HepG2 (cell line): ENCODE data around the gene S100A16. TPM values are rescaled to one million over a fixed set of nuclear protein-coding genes. Genes with fewer than 3 reads are reported as not detected.

ENCODE experiments used
- FOXC1 ChIP-seq: sonication (generic); formaldehyde crosslinking; IDR thresholded peaks from 2 replicates; pipeline ENCODE4 v1.8.0; 2022; ENCODE audit warnings: mild to moderate bottlenecking, missing genetic modification reagents, borderline replicate concordance
- KDM5B ChIP-seq: sonication (generic); formaldehyde crosslinking; IDR thresholded peaks from 2 replicates; pipeline ENCODE4 v1.4.0; 2020; ENCODE audit warnings: missing genetic modification reagents, mild to moderate bottlenecking, borderline replicate concordance
- NFKB2 ChIP-seq: sonication (generic); formaldehyde crosslinking; IDR thresholded peaks from 2 replicates; pipeline ENCODE4 v1.4.0; 2020; ENCODE audit warnings: missing genetic modification reagents, borderline replicate concordance
- NONO ChIP-seq, 2 experiments: fragments of 450-650 bp in 1 of 2; sonication (generic) in 1 of 2; formaldehyde crosslinking in 1 of 2; IDR thresholded peaks in 1 of 2; conservative IDR thresholded peaks in 1 of 2; 2 replicates each; pipeline versions ENCODE4 v1.6.1 to v1.8.0; 2017 to 2022; ENCODE audit warnings: mild to moderate bottlenecking in 1 of 2, missing genetic modification reagents in 1 of 2, moderate library complexity in 1 of 2
- SETDB1 ChIP-seq: sonication (generic); formaldehyde crosslinking; IDR thresholded peaks from 2 replicates; pipeline ENCODE4 v1.5.1; 2020; ENCODE audit warnings: missing genetic modification reagents, mild to moderate bottlenecking, borderline replicate concordance
- ZFP41 ChIP-seq: sonication (generic); formaldehyde crosslinking; IDR thresholded peaks from 2 replicates; pipeline ENCODE4 v1.4.0; 2020; ENCODE audit warnings: mild to moderate bottlenecking, missing genetic modification reagents, borderline replicate concordance
- ZNF768 ChIP-seq: sonication (generic); formaldehyde crosslinking; IDR thresholded peaks from 2 replicates; pipeline ENCODE4 v1.4.0; 2020; ENCODE audit warnings: missing genetic modification reagents
- ZNF839 ChIP-seq: sonication (generic); formaldehyde crosslinking; IDR thresholded peaks from 2 replicates; pipeline ENCODE4 v1.4.0; 2020; ENCODE audit warnings: missing genetic modification reagents, mild to moderate bottlenecking, borderline replicate concordance
- ZSCAN30 ChIP-seq: sonication (generic); formaldehyde crosslinking; IDR thresholded peaks from 2 replicates; pipeline ENCODE4 v1.5.0; 2020; ENCODE audit warnings: mild to moderate bottlenecking, missing genetic modification reagents
- polyA plus RNA-seq, 8 experiments: library from polyadenylated mRNA; depleted of rRNA in 3 of 8; stranded (reverse) in 7 of 8; unstranded in 1 of 8; fragments of >200 nt; fragmentation: Illumina TruSeq in 4 of 8; extraction: Trizol in 4 of 8; gene quantifications; 2 replicates each; pipeline versions ENCODE4 v1.2.1 to v1.2.3, GENCODE V29; 2011 to 2016; ENCODE audit warnings: low read depth in 4 of 8, missing spikeins in 1 of 8, mixed read lengths in 1 of 8; ENCODE audit not compliant: insufficient read depth in 1 of 8
- total RNA-seq, 5 experiments: library from RNA; depleted of rRNA; stranded (reverse); fragments of >200 nt; fragmentation: Illumina TruSeq; extraction: Trizol; gene quantifications; 2 replicates each; pipeline ENCODE4 v1.2.3, GENCODE V29; 2016; ENCODE audit warnings: low read depth in 1 of 5
- TF ChIP-seq, protein P1 (sequence below): sonication (generic); formaldehyde crosslinking; IDR thresholded peaks from 2 replicates; pipeline ENCODE4 v1.4.0; 2020; ENCODE audit warnings: missing genetic modification reagents
- TF ChIP-seq, protein P2 (sequence below): sonication (generic); formaldehyde crosslinking; IDR thresholded peaks from 2 replicates; pipeline ENCODE4 v1.5.0; 2020; ENCODE audit warnings: mild to moderate bottlenecking, missing genetic modification reagents, borderline replicate concordance
- TF ChIP-seq, protein P3 (sequence below): sonication (generic); formaldehyde crosslinking; IDR thresholded peaks from 2 replicates; pipeline ENCODE4 v1.4.0; 2020; ENCODE audit warnings: missing genetic modification reagents
- TF ChIP-seq, protein P4 (sequence below): sonication (generic); formaldehyde crosslinking; IDR thresholded peaks from 2 replicates; pipeline ENCODE4 v1.4.0; 2020; ENCODE audit warnings: missing genetic modification reagents
- TF ChIP-seq, protein P5 (sequence below): sonication (generic); formaldehyde crosslinking; IDR thresholded peaks from 2 replicates; pipeline ENCODE4 v1.4.0; 2020; ENCODE audit warnings: missing genetic modification reagents, mild to moderate bottlenecking, borderline replicate concordance

S100A16 gene
- total and polyA plus RNA-seq, 2 of the 13 experiments (the other 11 are each of a cell fraction or from before 2014, with no cell fraction given) = 46.0 to 195 TPM

DNA sequence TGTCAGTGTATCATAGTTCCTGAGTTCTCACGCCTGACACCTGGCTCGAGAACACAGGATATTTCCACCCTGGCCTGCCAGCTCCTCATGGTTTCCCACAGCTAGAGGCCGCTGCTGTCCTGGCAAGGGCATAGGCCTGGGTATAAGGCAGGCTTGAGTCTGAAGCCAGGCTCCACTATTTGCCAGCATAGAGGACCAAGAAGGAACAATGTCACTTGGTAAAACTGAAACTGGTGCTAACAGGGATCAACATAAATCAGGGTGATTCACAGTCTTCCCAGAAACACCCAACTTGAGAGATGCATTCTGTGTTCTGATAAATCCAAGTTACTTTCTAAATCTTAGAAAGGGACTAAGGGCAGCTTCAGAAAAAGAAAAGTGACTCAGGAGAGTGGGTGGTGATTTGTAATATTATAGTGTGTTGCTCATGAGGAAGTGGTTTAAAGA, 40.3 kb downstream of the S100A16 start (continued):
- TF ChIP-seq, protein P1, sequence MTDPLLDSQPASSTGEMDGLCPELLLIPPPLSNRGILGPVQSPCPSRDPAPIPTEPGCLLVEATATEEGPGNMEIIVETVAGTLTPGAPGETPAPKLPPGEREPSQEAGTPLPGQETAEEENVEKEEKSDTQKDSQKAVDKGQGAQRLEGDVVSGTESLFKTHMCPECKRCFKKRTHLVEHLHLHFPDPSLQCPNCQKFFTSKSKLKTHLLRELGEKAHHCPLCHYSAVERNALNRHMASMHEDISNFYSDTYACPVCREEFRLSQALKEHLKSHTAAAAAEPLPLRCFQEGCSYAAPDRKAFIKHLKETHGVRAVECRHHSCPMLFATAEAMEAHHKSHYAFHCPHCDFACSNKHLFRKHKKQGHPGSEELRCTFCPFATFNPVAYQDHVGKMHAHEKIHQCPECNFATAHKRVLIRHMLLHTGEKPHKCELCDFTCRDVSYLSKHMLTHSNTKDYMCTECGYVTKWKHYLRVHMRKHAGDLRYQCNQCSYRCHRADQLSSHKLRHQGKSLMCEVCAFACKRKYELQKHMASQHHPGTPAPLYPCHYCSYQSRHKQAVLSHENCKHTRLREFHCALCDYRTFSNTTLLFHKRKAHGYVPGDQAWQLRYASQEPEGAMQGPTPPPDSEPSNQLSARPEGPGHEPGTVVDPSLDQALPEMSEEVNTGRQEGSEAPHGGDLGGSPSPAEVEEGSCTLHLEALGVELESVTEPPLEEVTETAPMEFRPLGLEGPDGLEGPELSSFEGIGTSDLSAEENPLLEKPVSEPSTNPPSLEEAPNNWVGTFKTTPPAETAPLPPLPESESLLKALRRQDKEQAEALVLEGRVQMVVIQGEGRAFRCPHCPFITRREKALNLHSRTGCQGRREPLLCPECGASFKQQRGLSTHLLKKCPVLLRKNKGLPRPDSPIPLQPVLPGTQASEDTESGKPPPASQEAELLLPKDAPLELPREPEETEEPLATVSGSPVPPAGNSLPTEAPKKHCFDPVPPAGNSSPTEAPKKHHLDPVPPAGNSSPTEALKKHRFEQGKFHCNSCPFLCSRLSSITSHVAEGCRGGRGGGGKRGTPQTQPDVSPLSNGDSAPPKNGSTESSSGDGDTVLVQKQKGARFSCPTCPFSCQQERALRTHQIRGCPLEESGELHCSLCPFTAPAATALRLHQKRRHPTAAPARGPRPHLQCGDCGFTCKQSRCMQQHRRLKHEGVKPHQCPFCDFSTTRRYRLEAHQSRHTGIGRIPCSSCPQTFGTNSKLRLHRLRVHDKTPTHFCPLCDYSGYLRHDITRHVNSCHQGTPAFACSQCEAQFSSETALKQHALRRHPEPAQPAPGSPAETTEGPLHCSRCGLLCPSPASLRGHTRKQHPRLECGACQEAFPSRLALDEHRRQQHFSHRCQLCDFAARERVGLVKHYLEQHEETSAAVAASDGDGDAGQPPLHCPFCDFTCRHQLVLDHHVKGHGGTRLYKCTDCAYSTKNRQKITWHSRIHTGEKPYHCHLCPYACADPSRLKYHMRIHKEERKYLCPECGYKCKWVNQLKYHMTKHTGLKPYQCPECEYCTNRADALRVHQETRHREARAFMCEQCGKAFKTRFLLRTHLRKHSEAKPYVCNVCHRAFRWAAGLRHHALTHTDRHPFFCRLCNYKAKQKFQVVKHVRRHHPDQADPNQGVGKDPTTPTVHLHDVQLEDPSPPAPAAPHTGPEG = no peak
- TF ChIP-seq ZFP41 (CRISPR knock-in tag) (no peak), ZNF768 (CRISPR knock-in tag) (no peak), ZSCAN30 (CRISPR knock-in tag) (no peak), ZNF839 (CRISPR knock-in tag) (no peak), FOXC1 (CRISPR knock-in tag) (no peak), NFKB2 (CRISPR knock-in tag) (no peak), KDM5B (no peak), NONO (IDR thresholded peaks at IDR 0.05) (no peak), NONO (CRISPR knock-in tag; conservative IDR thresholded peaks at IDR 0.05) (no peak), SETDB1 (CRISPR knock-in tag) (no peak)
- TF ChIP-seq, protein P2, sequence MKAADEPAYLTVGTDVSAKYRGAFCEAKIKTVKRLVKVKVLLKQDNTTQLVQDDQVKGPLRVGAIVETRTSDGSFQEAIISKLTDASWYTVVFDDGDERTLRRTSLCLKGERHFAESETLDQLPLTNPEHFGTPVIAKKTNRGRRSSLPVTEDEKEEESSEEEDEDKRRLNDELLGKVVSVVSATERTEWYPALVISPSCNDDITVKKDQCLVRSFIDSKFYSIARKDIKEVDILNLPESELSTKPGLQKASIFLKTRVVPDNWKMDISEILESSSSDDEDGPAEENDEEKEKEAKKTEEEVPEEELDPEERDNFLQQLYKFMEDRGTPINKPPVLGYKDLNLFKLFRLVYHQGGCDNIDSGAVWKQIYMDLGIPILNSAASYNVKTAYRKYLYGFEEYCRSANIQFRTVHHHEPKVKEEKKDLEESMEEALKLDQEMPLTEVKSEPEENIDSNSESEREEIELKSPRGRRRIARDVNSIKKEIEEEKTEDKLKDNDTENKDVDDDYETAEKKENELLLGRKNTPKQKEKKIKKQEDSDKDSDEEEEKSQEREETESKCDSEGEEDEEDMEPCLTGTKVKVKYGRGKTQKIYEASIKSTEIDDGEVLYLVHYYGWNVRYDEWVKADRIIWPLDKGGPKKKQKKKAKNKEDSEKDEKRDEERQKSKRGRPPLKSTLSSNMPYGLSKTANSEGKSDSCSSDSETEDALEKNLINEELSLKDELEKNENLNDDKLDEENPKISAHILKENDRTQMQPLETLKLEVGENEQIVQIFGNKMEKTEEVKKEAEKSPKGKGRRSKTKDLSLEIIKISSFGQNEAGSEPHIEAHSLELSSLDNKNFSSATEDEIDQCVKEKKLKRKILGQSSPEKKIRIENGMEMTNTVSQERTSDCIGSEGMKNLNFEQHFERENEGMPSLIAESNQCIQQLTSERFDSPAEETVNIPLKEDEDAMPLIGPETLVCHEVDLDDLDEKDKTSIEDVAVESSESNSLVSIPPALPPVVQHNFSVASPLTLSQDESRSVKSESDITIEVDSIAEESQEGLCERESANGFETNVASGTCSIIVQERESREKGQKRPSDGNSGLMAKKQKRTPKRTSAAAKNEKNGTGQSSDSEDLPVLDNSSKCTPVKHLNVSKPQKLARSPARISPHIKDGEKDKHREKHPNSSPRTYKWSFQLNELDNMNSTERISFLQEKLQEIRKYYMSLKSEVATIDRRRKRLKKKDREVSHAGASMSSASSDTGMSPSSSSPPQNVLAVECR (CRISPR knock-in tag) = no peak
- TF ChIP-seq, protein P3, sequence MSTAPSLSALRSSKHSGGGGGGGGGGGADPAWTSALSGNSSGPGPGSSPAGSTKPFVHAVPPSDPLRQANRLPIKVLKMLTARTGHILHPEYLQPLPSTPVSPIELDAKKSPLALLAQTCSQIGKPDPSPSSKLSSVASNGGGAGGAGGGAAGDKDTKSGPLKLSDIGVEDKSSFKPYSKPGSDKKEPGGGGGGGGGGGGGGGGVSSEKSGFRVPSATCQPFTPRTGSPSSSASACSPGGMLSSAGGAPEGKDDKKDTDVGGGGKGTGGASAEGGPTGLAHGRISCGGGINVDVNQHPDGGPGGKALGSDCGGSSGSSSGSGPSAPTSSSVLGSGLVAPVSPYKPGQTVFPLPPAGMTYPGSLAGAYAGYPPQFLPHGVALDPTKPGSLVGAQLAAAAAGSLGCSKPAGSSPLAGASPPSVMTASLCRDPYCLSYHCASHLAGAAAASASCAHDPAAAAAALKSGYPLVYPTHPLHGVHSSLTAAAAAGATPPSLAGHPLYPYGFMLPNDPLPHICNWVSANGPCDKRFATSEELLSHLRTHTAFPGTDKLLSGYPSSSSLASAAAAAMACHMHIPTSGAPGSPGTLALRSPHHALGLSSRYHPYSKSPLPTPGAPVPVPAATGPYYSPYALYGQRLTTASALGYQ (CRISPR knock-in tag) = no peak
- TF ChIP-seq, protein P4, sequence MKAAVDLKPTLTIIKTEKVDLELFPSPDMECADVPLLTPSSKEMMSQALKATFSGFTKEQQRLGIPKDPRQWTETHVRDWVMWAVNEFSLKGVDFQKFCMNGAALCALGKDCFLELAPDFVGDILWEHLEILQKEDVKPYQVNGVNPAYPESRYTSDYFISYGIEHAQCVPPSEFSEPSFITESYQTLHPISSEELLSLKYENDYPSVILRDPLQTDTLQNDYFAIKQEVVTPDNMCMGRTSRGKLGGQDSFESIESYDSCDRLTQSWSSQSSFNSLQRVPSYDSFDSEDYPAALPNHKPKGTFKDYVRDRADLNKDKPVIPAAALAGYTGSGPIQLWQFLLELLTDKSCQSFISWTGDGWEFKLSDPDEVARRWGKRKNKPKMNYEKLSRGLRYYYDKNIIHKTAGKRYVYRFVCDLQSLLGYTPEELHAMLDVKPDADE (CRISPR knock-in tag) = no peak
- TF ChIP-seq, protein P5, sequence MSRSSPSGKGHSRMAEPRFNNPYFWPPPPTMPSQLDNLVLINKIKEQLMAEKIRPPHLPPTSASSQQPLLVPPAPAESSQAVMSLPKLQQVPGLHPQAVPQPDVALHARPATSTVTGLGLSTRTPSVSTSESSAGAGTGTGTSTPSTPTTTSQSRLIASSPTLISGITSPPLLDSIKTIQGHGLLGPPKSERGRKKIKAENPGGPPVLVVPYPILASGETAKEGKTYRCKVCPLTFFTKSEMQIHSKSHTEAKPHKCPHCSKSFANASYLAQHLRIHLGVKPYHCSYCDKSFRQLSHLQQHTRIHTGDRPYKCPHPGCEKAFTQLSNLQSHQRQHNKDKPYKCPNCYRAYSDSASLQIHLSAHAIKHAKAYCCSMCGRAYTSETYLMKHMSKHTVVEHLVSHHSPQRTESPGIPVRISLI (CRISPR knock-in tag) = no peak
